Esophagus squamous epithelium (tissue), 5 donors: ENCODE results near the gene MAP7D1. TPM values are rescaled to one million over a fixed set of nuclear protein-coding genes. Genes with fewer than 3 reads are reported as not detected.
"Not testable (repeated sequence)": the region's sequence is repeated elsewhere in the genome, so short reads cannot be mapped to it uniquely, and the experiment has no call there.

Experiments used
- DNase-seq: peaks from one replicate; lab custom pipeline; 2025; lab: John Stamatoyannopoulos, UW
- H3K27ac ChIP-seq, 4 donors: fragments of 200-600 bp; sonication (generic); one replicate each; pipeline ENCODE4 v1.5.1; 2016 to 2019; ENCODE audit warnings: mild to moderate bottlenecking in 1 of 4
- H3K27me3 ChIP-seq, 4 donors: fragments of 200-600 bp; sonication (generic); 1 replicate in 3 of 4; 2 replicates in 1 of 4; pipeline versions ENCODE4 v1.5.1 to v1.6.0; 2017 to 2021; ENCODE audit warnings: antibody characterized with exemption in 1 of 4
- H3K36me3 ChIP-seq, 3 donors: fragments of 200-600 bp; sonication (generic); one replicate each; pipeline ENCODE4 v1.5.1; 2016 to 2019
- H3K4me1 ChIP-seq, 3 donors: fragments of 200-600 bp; sonication (generic); one replicate each; pipeline ENCODE4 v1.5.1; 2017 to 2019
- H3K4me3 ChIP-seq, 4 donors: fragments of 200-600 bp; sonication (generic); 1 replicate in 3 of 4; 2 replicates in 1 of 4; pipeline ENCODE4 v1.5.1; 2016 to 2019; ENCODE audit warnings: mild to moderate bottlenecking in 2 of 4, moderate library complexity in 1 of 4
- H3K9me3 ChIP-seq, 3 donors: fragments of 200-600 bp; sonication (generic); one replicate each; pipeline ENCODE4 v1.5.1; 2016 to 2019
- POLR2A ChIP-seq, 4 donors: fragments of 450-650 bp; IDR thresholded peaks; one replicate each; pipeline ENCODE4 v1.6.1; 2017; ENCODE audit warnings: antibody characterized with exemption in 4 of 4, mild to moderate bottlenecking in 4 of 4, moderate library complexity in 3 of 4
- WGBS, 2 donors: methylation state at CpG; one replicate each; pipeline ENCODE4 v1.1.5; 2018; 5-methylcytosine and 5-hydroxymethylcytosine counted together
- intact Hi-C: fragments of 100-400 bp; cut with DNase I; formaldehyde crosslinking; loops from one replicate; pipeline ENCODE4 v1.15.0; 2022
- total RNA-seq, 4 donors: library from RNA; depleted of rRNA; stranded (reverse); fragments of >200 nt; gene quantifications; one replicate each; pipeline ENCODE4 v1.1.0, GENCODE V29; 2016
- TF ChIP-seq, protein P1 (sequence below), 6 experiments: fragments of 450-650 bp in 4 of 6; fragments of 200-600 bp in 2 of 6; sonication (generic) in 2 of 6; IDR thresholded peaks; one replicate each; pipeline ENCODE4 v1.5.1; 2016 to 2019; ENCODE audit warnings: antibody characterized with exemption in 6 of 6, mild to moderate bottlenecking in 4 of 6, moderate library complexity in 4 of 6
- donor health status: DM: yes; HTN: yes; CAD: no.

The MAP7D1 gene
- total RNA-seq, 4 donors from 2014 or later, result 59.4 to 180 (median 92.9) TPM

- WGBS, 2 donors, result 70% methylated on average over 1 to 2 of the region's 2 CpGs
- no peaks in the 10 kb centered on the region for H3K9me3 ChIP-seq
- TF ChIP-seq, protein P1, sequence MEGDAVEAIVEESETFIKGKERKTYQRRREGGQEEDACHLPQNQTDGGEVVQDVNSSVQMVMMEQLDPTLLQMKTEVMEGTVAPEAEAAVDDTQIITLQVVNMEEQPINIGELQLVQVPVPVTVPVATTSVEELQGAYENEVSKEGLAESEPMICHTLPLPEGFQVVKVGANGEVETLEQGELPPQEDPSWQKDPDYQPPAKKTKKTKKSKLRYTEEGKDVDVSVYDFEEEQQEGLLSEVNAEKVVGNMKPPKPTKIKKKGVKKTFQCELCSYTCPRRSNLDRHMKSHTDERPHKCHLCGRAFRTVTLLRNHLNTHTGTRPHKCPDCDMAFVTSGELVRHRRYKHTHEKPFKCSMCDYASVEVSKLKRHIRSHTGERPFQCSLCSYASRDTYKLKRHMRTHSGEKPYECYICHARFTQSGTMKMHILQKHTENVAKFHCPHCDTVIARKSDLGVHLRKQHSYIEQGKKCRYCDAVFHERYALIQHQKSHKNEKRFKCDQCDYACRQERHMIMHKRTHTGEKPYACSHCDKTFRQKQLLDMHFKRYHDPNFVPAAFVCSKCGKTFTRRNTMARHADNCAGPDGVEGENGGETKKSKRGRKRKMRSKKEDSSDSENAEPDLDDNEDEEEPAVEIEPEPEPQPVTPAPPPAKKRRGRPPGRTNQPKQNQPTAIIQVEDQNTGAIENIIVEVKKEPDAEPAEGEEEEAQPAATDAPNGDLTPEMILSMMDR (IDR thresholded peaks at IDR 0.05), result no peak
- no peak for TF ChIP-seq POLR2A (IDR thresholded peaks at IDR 0.05)
- H3K36me3 ChIP-seq, result peaks cover 33 to 47% (median 36%) of the 10 kb centered on the region in 3 donors
- peak overlapping the region in 3 of 4 donors; percentile 59 to 69 (median 60) for H3K27ac ChIP-seq
- no peaks in the 10 kb centered on the region for H3K27me3 ChIP-seq
- no peak for DNase-seq
- intact Hi-C loops, result no loop called here
- no peak overlapping the region for H3K4me3 ChIP-seq
- peaks cover 2 to 24% (median 5%) of the 10 kb centered on the region in 3 donors for H3K4me1 ChIP-seq
Measured at GRCh38 chr1:36182734-36183133, 26.8 kb downstream of the MAP7D1 start.

- DNase-seq, result no peak
- H3K4me3 ChIP-seq, result no peak overlapping the region
- intact Hi-C loops, result no loop called here
Measured at GRCh38 chr1:36183309-36183856, 27.4 kb downstream of the MAP7D1 start.

GRCh38 chr1:36187800-36188593, 32.0 kb downstream of the MAP7D1 start:
- TF ChIP-seq POLR2A (IDR thresholded peaks at IDR 0.05), result no peak
- TF ChIP-seq, protein P1 (IDR thresholded peaks at IDR 0.05), result peak; percentile 79 to 95 (median 92)
- 0 to 12% methylated on average over 6 of the region's 9 CpGs for WGBS, 2 donors
- Histone ChIP-seq H3K27ac (peak overlapping the region; percentile 67 to 91 (median 84)), H3K36me3 (no peaks in the 10 kb centered on the region), H3K27me3 (no peaks in the 10 kb centered on the region), H3K4me1 (peaks cover 5 to 20% (median 9%) of the 10 kb centered on the region in 3 donors), H3K9me3 (no peaks in the 10 kb centered on the region), H3K4me3 (no peak overlapping the region)
- peak; percentile 47 for DNase-seq
- intact Hi-C loops, result loop anchor here (5.0 kb wide), 2 partner anchors 41 to 86 kb away; partner anchors contain the start of gene TRAPPC3

More at GRCh38 chr1:36183309-36183856, 27.4 kb downstream of the MAP7D1 start:
- no peaks in the 10 kb centered on the region for H3K27me3 ChIP-seq
- H3K9me3 ChIP-seq, result no peaks in the 10 kb centered on the region
- peaks cover 26 to 41% (median 29%) of the 10 kb centered on the region in 3 donors for H3K36me3 ChIP-seq
- H3K4me1 ChIP-seq, result peaks cover 5 to 24% (median 9%) of the 10 kb centered on the region in 3 donors
- TF ChIP-seq POLR2A (IDR thresholded peaks at IDR 0.05), result no peak
- TF ChIP-seq, protein P1 (IDR thresholded peaks at IDR 0.05), result no peak
- H3K27ac ChIP-seq, result peak overlapping the region in 3 of 4 donors; percentile 59 to 69 (median 60)
- 64 to 77% methylated on average over 2 of the region's 2 CpGs for WGBS, 2 donors

- H3K27ac ChIP-seq, H3K4me3 ChIP-seq, H3K27me3 ChIP-seq, H3K9me3 ChIP-seq, DNase-seq, H3K36me3 ChIP-seq, intact Hi-C loops: not testable (repeated sequence)
- H3K4me1 ChIP-seq, result peaks cover 0 to 12% (median 8%) of the 10 kb centered on the region in 3 donors
- WGBS, 2 donors, result 87 to 90% methylated on average over 2 to 6 of the region's 12 CpGs
Measured at GRCh38 chr1:36196805-36197204, 40.8 kb downstream of the MAP7D1 start.

- Histone ChIP-seq H3K4me3 (no peak overlapping the region), H3K27ac (no peak overlapping the region), H3K4me1 (peaks cover 0 to 18% (median 11%) of the 10 kb centered on the region in 3 donors), H3K9me3 (no peaks in the 10 kb centered on the region), H3K27me3 (no peaks in the 10 kb centered on the region), H3K36me3 (no peaks in the 10 kb centered on the region)
- WGBS, 2 donors, result 80 to 87% methylated on average over 5 of the region's 5 CpGs
- DNase-seq, result no peak
- intact Hi-C loops, result no loop called here
- no peak for TF ChIP-seq POLR2A (IDR thresholded peaks at IDR 0.05)
- TF ChIP-seq, protein P1 (IDR thresholded peaks at IDR 0.05), result no peak
Measured at GRCh38 chr1:36198641-36199040, 42.7 kb downstream of the MAP7D1 start.
